A673 (cell line): ENCODE results near the gene ZNF737. TPM values are rescaled to one million over a fixed set of nuclear protein-coding genes. Genes with fewer than 3 reads are reported as not detected.

Source experiments
- BruUV-seq: library from RNA; stranded (reverse); fragments of 400-500 nt; replicated peaks from 2 replicates; lab custom pipeline; 2021; lab: Mats Ljungman, UMichigan
- CTCF ChIA-PET: fragments of 300-600 bp; sonication (Branson Sonifier 250); formaldehyde crosslinking; loops from one replicate; lab custom pipeline; 2022; ENCODE audit warnings: antibody characterized with exemption; lab: Charles Lee
- POLR2A ChIA-PET: fragments of 300-600 bp; sonication (Branson Sonifier 250); formaldehyde crosslinking; loops from one replicate; lab custom pipeline; 2022; ENCODE audit warnings: antibody characterized with exemption; ENCODE audit not compliant: low non-redundant PET; lab: Charles Lee
- DNase-seq: peaks from one replicate; pipeline ENCODE4 v3.0.0-alpha.2; 2015; ENCODE audit warnings: low spot score
- H3K27ac ChIP-seq: fragments of 200-600 bp; sonication (generic); 2 replicates; pipeline ENCODE4 v1.5.1; 2016; ENCODE audit warnings: mixed run types, low read depth, mild to moderate bottlenecking, mixed read lengths, antibody characterized with exemption, low read length; ENCODE audit not compliant: poor library complexity, severe bottlenecking
- H3K27me3 ChIP-seq: fragments of 200-600 bp; sonication (generic); replicated peaks from 2 replicates; pipeline ENCODE4 v1.6.1; 2017; ENCODE audit warnings: mixed run types, low read depth, mild to moderate bottlenecking, mixed read lengths, antibody characterized with exemption, low read length; ENCODE audit not compliant: insufficient read depth, poor library complexity
- H3K36me3 ChIP-seq: fragments of 200-600 bp; sonication (generic); 2 replicates; pipeline ENCODE4 v1.6.1; 2016; ENCODE audit warnings: mixed run types, mild to moderate bottlenecking, mixed read lengths, antibody characterized with exemption, low read length; ENCODE audit not compliant: insufficient read depth, poor library complexity, severe bottlenecking
- H3K4me1 ChIP-seq: fragments of 200-600 bp; sonication (generic); 2 replicates; pipeline ENCODE4 v1.6.1; 2017; ENCODE audit warnings: mixed run types, mild to moderate bottlenecking, mixed read lengths, antibody characterized with exemption, low read length; ENCODE audit not compliant: insufficient read depth, poor library complexity, severe bottlenecking
- H3K4me3 ChIP-seq: fragments of 200-600 bp; sonication (generic); 2 replicates; pipeline ENCODE4 v1.5.1; 2016; ENCODE audit warnings: low read depth, mixed run types, mild to moderate bottlenecking, mixed read lengths, low read length; ENCODE audit not compliant: poor library complexity, severe bottlenecking
- H3K9me3 ChIP-seq: fragments of 200-600 bp; sonication (generic); 2 replicates; pipeline ENCODE4 v1.6.1; 2016; ENCODE audit warnings: mixed run types, low read depth, mild to moderate bottlenecking, mixed read lengths, antibody characterized with exemption, low read length; ENCODE audit not compliant: poor library complexity, severe bottlenecking
- EZH2 ChIP-seq: fragments of 200-600 bp; sonication (generic); IDR thresholded peaks from 2 replicates; pipeline ENCODE4 v1.6.1; 2017; ENCODE audit warnings: borderline replicate concordance, low read depth, mild to moderate bottlenecking, mixed read lengths, antibody characterized with exemption, low read length; ENCODE audit not compliant: poor library complexity, severe bottlenecking
- intact Hi-C: fragments of 100-400 bp; cut with micrococcal nuclease; formaldehyde crosslinking; loops from one replicate; pipeline ENCODE4 v1.10.0; 2022; ENCODE audit not compliant: unreplicated experiment
- total RNA-seq: library from RNA; stranded (reverse); gene quantifications from 2 replicates; pipeline ENCODE4 v1.2.3, GENCODE V29; 2021
- TF ChIP-seq, protein P1 (sequence below): fragments of 300-800, 200-600 bp; sonication (generic); conservative IDR thresholded peaks from 2 replicates; pipeline ENCODE4 v1.5.1; 2017; ENCODE audit warnings: low read depth, mild to moderate bottlenecking, antibody characterized with exemption, low read length, moderate library complexity, mixed read lengths

The ZNF737 gene
- total RNA-seq, 1 experiment from 2014 or later, result 2.7 TPM

DNA sequence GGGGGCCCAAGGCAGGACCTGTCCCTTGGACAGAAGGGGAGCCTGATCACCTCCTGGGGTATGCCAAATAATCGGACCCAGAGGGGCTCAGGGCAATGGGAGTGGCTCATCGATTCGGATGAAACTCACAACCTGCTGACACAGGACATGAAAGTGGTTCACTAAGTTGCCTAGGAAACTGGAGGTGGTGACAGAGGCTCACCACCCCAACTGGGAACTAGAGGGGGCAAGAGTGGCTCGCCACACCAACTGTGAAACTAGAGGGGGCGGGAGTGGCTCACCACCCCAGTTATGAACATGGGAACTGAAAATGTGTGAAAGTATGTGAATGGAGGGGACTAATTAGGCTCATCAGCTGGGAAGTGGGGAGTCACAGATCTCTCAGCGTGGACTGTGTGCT, 46.3 kb upstream of the ZNF737 start:
- Histone ChIP-seq H3K4me3 (no peak overlapping the region), H3K9me3 (peaks cover 46% of the 10 kb centered on the region), H3K36me3 (no peaks in the 10 kb centered on the region), H3K4me1 (no peaks in the 10 kb centered on the region), H3K27ac (no peak overlapping the region), H3K27me3 (no peaks in the 10 kb centered on the region)
- ChIA-PET CTCF (no interaction called here), POLR2A (no interaction called here)
- intact Hi-C loops, result no loop called here
- no TSS peak for BruUV-seq
- DNase-seq, result no peak
- TF ChIP-seq, protein P1, sequence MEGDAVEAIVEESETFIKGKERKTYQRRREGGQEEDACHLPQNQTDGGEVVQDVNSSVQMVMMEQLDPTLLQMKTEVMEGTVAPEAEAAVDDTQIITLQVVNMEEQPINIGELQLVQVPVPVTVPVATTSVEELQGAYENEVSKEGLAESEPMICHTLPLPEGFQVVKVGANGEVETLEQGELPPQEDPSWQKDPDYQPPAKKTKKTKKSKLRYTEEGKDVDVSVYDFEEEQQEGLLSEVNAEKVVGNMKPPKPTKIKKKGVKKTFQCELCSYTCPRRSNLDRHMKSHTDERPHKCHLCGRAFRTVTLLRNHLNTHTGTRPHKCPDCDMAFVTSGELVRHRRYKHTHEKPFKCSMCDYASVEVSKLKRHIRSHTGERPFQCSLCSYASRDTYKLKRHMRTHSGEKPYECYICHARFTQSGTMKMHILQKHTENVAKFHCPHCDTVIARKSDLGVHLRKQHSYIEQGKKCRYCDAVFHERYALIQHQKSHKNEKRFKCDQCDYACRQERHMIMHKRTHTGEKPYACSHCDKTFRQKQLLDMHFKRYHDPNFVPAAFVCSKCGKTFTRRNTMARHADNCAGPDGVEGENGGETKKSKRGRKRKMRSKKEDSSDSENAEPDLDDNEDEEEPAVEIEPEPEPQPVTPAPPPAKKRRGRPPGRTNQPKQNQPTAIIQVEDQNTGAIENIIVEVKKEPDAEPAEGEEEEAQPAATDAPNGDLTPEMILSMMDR, result no peak
- TF ChIP-seq EZH2, result no peak

DNA sequence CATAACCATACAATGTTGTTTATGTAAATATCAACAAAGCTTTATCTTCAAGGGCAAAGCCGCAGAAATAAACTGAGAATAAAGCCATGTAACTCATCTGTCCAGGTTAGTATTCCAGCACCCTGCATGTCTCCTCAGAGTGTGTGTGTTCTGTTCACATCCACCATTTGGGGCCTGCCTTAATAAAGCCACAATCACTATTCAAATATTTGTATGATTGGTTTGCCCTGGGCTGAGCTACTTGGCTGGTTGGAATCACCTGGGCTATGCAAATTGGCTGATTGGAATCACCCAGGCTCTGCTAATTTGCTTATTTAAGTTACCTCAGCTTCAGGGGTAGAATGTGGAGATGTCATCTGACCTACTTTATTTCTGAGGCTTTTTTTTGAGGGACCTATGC, 42.4 kb upstream of the ZNF737 start:
- no peak overlapping the region for H3K4me3 ChIP-seq
- intact Hi-C loops, result no loop called here
- ChIA-PET POLR2A (no interaction called here), CTCF (no interaction called here)
- peaks cover 50% of the 10 kb centered on the region for H3K9me3 ChIP-seq
- BruUV-seq, result no TSS peak
- DNase-seq, result no peak
- no peaks in the 10 kb centered on the region for H3K4me1 ChIP-seq
- H3K36me3 ChIP-seq, result no peaks in the 10 kb centered on the region
- TF ChIP-seq, protein P1, result no peak
- TF ChIP-seq EZH2, result no peak
- H3K27me3 ChIP-seq, result no peaks in the 10 kb centered on the region
- H3K27ac ChIP-seq, result no peak overlapping the region

DNA sequence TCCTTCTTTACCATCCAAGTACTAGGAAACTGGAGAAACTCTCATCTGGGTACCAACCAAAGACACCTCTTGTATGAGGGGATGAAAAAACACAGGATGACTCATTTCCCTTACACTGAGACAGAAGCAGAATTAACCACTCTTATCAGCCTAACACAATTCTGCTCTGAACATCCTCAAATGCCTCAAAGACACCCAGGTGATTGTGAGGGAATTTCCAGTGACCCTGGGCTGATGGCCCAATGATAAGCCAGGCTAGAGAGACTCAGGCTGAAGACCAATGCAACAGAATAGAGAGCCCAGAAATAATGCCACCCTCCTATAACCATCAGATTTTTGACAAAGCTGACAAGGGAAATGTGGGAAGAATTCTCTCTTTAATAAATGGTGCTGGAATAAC, 7.0 kb downstream of the ZNF737 start:
- BruUV-seq, result no TSS peak
- TF ChIP-seq, protein P1, result no peak
- TF ChIP-seq EZH2, result no peak
- H3K27ac ChIP-seq, result no peak overlapping the region
- DNase-seq, result no peak
- H3K4me3 ChIP-seq, result no peak overlapping the region
- H3K27me3 ChIP-seq, result no peaks in the 10 kb centered on the region
- CTCF ChIA-PET, result no interaction called here
- H3K36me3 ChIP-seq, result no peaks in the 10 kb centered on the region
- POLR2A ChIA-PET, result no interaction called here
- intact Hi-C loops, result no loop called here
- H3K9me3 ChIP-seq, result peaks cover 25% of the 10 kb centered on the region
- no peaks in the 10 kb centered on the region for H3K4me1 ChIP-seq
